HepG2 (cell line): ENCODE data around the gene PLCB4. TPM values are rescaled to one million over a fixed set of nuclear protein-coding genes. Genes with fewer than 3 reads are reported as not detected.

Source experiments
- CBFB ChIP-seq: sonication (generic); formaldehyde crosslinking; IDR thresholded peaks from 2 replicates; pipeline ENCODE4 v1.4.0; 2020; ENCODE audit warnings: missing genetic modification reagents
- CHD4 ChIP-seq: fragments of 200-600 bp; sonication (generic); IDR thresholded peaks from 2 replicates; pipeline ENCODE4 v1.7.0; 2017; ENCODE audit warnings: mild to moderate bottlenecking, low read length, borderline replicate concordance
- LCORL ChIP-seq, 2 experiments: fragments of 450-650 bp in 1 of 2; sonication (generic) in 1 of 2; formaldehyde crosslinking in 1 of 2; IDR thresholded peaks; 2 replicates each; pipeline versions ENCODE4 v1.5.0 to v1.6.1; 2017 to 2020; ENCODE audit warnings: antibody characterized with exemption in 1 of 2, missing genetic modification reagents in 1 of 2
- MAZ ChIP-seq, 2 experiments: sonication (generic) in 1 of 2; formaldehyde crosslinking in 1 of 2; IDR thresholded peaks; 2 replicates each; pipeline versions ENCODE4 v1.5.0 to v1.6.1; 2012 to 2020; ENCODE audit warnings: low read depth in 2 of 2, mild to moderate bottlenecking in 2 of 2, borderline replicate concordance in 1 of 2, improper control_type of control experiment in 1 of 2, low read length in 1 of 2, missing genetic modification reagents in 1 of 2, moderate library complexity in 1 of 2
- NFIB ChIP-seq: sonication (generic); formaldehyde crosslinking; IDR thresholded peaks from 2 replicates; pipeline ENCODE4 v1.9.0; 2021; ENCODE audit warnings: missing genetic modification reagents, mild to moderate bottlenecking, borderline replicate concordance
- NR2C2 ChIP-seq: sonication (generic); formaldehyde crosslinking; IDR thresholded peaks from 2 replicates; pipeline ENCODE4 v1.4.0; 2020; ENCODE audit warnings: missing genetic modification reagents, mild to moderate bottlenecking, moderate library complexity, borderline replicate concordance
- SOX6 ChIP-seq, 2 experiments: fragments of 450-650 bp in 1 of 2; sonication (generic) in 1 of 2; formaldehyde crosslinking in 1 of 2; IDR thresholded peaks; 2 replicates each; pipeline versions ENCODE4 v1.4.0 to v1.6.1; 2017 to 2020; ENCODE audit warnings: antibody characterized with exemption in 1 of 2, mild to moderate bottlenecking in 1 of 2, missing genetic modification reagents in 1 of 2
- TCF12 ChIP-seq, 2 experiments: fragments of 450-650 bp in 1 of 2; sonication (generic) in 1 of 2; formaldehyde crosslinking in 1 of 2; IDR thresholded peaks; 2 replicates each; pipeline versions ENCODE4 v1.6.1 to v1.8.0; 2017 to 2022; ENCODE audit warnings: antibody characterized with exemption in 1 of 2, mild to moderate bottlenecking in 1 of 2, missing genetic modification reagents in 1 of 2, moderate library complexity in 1 of 2
- U2AF2 ChIP-seq: fragments of 200-400 bp; formaldehyde crosslinking; IDR thresholded peaks from 2 replicates; pipeline ENCODE4 v1.6.1; 2017; ENCODE audit warnings: low read depth, mild to moderate bottlenecking, low read length
- ZNF251 ChIP-seq: sonication (generic); formaldehyde crosslinking; IDR thresholded peaks from 2 replicates; pipeline ENCODE4 v1.9.0; 2021; ENCODE audit warnings: mild to moderate bottlenecking, missing genetic modification reagents
- ZNF274 ChIP-seq: sonication (generic); formaldehyde crosslinking; IDR thresholded peaks from 2 replicates; pipeline ENCODE4 v1.5.1; 2020; ENCODE audit warnings: mild to moderate bottlenecking, missing genetic modification reagents
- ZNF367 ChIP-seq: sonication (generic); formaldehyde crosslinking; IDR thresholded peaks from 2 replicates; pipeline ENCODE4 v1.4.0; 2020; ENCODE audit warnings: missing genetic modification reagents, borderline replicate concordance
- ZNF841 ChIP-seq: sonication (generic); formaldehyde crosslinking; IDR thresholded peaks from 2 replicates; pipeline ENCODE4 v1.8.1; 2023; ENCODE audit warnings: missing genetic modification reagents, borderline replicate concordance
- polyA plus RNA-seq, 8 experiments: library from polyadenylated mRNA; depleted of rRNA in 3 of 8; stranded (reverse) in 7 of 8; unstranded in 1 of 8; fragments of >200 nt; fragmentation: Illumina TruSeq in 4 of 8; extraction: Trizol in 4 of 8; gene quantifications; 2 replicates each; pipeline versions ENCODE4 v1.2.1 to v1.2.3, GENCODE V29; 2011 to 2016; ENCODE audit warnings: low read depth in 4 of 8, missing spikeins in 1 of 8, mixed read lengths in 1 of 8; ENCODE audit not compliant: insufficient read depth in 1 of 8
- total RNA-seq, 5 experiments: library from RNA; depleted of rRNA; stranded (reverse); fragments of >200 nt; fragmentation: Illumina TruSeq; extraction: Trizol; gene quantifications; 2 replicates each; pipeline ENCODE4 v1.2.3, GENCODE V29; 2016; ENCODE audit warnings: low read depth in 1 of 5
- TF ChIP-seq, protein P1 (sequence below): sonication (generic); formaldehyde crosslinking; IDR thresholded peaks from 2 replicates; pipeline ENCODE4 v1.4.0; 2020; ENCODE audit warnings: missing genetic modification reagents, borderline replicate concordance
- TF ChIP-seq, protein P2 (sequence below): IDR thresholded peaks from 2 replicates; pipeline ENCODE4 v1.6.1; 2016; ENCODE audit warnings: missing compliant biosample characterization, missing genetic modification reagents, borderline replicate concordance
- TF ChIP-seq, protein P3 (sequence below): IDR thresholded peaks from 2 replicates; pipeline ENCODE4 v1.6.1; 2012; ENCODE audit warnings: inconsistent platforms
- TF ChIP-seq, protein P4 (sequence below): sonication (generic); formaldehyde crosslinking; IDR thresholded peaks from 2 replicates; pipeline ENCODE4 v1.9.0; 2021; ENCODE audit warnings: missing genetic modification reagents, borderline replicate concordance

Gene PLCB4
- total and polyA plus RNA-seq, 2 of the 13 experiments (the other 11 are each of a cell fraction or from before 2014, with no cell fraction given) = 0.01 TPM; not detected in 1

DNA sequence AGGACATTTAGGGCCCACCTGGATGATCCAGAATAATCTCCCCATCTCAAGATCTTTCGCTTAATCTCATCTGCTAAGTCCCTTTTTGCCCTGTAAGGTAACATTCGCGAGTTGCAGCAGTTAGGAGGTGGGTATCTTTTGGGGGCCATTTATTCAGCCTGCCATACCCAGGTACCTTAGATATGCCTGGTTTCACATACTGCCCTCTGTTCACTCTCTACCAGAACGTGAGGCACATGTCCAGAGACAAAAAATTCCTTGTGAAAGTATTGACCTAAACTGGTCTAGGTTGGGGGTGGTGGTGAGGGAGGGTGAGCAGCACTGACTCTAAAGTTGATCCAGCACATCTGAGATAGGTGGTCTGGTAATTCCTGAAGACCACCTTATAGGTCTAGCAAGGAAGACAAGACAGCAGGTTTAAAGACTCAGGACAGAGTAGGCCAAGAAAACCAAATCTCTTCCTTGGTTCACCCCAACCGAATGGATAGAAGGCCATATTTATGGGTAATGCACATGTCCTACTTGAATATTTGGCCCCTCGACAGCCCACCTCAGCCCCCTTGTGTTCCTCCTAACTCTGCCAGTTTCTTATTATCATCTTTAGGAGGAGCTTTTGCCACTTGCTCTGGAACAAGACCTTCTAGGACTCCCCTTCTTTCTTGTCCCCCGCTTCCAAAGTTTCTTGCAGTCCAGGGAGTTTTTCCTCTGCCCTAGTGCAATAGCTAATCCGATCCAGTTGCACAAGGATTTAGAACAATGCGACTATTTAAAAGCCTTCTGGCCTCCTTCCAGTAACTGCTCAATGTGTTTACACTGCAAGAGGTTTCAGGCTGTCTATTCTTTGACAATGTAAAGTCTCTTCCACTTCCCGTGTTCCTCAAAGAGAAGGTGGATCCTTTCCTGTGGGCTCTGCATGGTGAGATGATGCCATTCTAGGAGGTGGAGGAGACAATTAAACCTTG, 232.5 kb downstream of the PLCB4 start (continued):
- TF ChIP-seq, protein P1, sequence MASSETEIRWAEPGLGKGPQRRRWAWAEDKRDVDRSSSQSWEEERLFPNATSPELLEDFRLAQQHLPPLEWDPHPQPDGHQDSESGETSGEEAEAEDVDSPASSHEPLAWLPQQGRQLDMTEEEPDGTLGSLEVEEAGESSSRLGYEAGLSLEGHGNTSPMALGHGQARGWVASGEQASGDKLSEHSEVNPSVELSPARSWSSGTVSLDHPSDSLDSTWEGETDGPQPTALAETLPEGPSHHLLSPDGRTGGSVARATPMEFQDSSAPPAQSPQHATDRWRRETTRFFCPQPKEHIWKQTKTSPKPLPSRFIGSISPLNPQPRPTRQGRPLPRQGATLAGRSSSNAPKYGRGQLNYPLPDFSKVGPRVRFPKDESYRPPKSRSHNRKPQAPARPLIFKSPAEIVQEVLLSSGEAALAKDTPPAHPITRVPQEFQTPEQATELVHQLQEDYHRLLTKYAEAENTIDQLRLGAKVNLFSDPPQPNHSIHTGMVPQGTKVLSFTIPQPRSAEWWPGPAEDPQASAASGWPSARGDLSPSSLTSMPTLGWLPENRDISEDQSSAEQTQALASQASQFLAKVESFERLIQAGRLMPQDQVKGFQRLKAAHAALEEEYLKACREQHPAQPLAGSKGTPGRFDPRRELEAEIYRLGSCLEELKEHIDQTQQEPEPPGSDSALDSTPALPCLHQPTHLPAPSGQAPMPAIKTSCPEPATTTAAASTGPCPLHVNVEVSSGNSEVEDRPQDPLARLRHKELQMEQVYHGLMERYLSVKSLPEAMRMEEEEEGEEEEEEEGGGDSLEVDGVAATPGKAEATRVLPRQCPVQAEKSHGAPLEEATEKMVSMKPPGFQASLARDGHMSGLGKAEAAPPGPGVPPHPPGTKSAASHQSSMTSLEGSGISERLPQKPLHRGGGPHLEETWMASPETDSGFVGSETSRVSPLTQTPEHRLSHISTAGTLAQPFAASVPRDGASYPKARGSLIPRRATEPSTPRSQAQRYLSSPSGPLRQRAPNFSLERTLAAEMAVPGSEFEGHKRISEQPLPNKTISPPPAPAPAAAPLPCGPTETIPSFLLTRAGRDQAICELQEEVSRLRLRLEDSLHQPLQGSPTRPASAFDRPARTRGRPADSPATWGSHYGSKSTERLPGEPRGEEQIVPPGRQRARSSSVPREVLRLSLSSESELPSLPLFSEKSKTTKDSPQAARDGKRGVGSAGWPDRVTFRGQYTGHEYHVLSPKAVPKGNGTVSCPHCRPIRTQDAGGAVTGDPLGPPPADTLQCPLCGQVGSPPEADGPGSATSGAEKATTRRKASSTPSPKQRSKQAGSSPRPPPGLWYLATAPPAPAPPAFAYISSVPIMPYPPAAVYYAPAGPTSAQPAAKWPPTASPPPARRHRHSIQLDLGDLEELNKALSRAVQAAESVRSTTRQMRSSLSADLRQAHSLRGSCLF (CRISPR knock-in tag) = no peak
- TF ChIP-seq U2AF2 = no peak
- no peak for TF ChIP-seq ZNF367 (CRISPR knock-in tag)
- no peak for TF ChIP-seq ZNF251
- TF ChIP-seq ZNF274 (CRISPR knock-in tag) = no peak
- TF ChIP-seq, protein P2, sequence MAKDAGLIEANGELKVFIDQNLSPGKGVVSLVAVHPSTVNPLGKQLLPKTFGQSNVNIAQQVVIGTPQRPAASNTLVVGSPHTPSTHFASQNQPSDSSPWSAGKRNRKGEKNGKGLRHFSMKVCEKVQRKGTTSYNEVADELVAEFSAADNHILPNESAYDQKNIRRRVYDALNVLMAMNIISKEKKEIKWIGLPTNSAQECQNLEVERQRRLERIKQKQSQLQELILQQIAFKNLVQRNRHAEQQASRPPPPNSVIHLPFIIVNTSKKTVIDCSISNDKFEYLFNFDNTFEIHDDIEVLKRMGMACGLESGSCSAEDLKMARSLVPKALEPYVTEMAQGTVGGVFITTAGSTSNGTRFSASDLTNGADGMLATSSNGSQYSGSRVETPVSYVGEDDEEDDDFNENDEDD (CRISPR knock-in tag) = no peak
- TF ChIP-seq MAZ (IDR thresholded peaks at IDR 0.05; ENCODE audit: borderline replicate concordance, low read depth, low read length) = no peak
- TF ChIP-seq MAZ (CRISPR knock-in tag; IDR thresholded peaks at IDR 0.05; ENCODE audit: low read depth) = no peak
- peak; percentile 58 for TF ChIP-seq NR2C2 (CRISPR knock-in tag)
- peak; percentile 26; the same call in 1 of the 2 replicates for TF ChIP-seq LCORL (IDR thresholded peaks at IDR 0.05)
- no peak for TF ChIP-seq LCORL (CRISPR knock-in tag; IDR thresholded peaks at IDR 0.05)
- TF ChIP-seq CBFB (CRISPR knock-in tag) = 0 out of 2 replicates have a peak, but pooled peaks have one; percentile 36
- TF ChIP-seq NFIB (CRISPR knock-in tag) = no peak
- TF ChIP-seq, protein P3, sequence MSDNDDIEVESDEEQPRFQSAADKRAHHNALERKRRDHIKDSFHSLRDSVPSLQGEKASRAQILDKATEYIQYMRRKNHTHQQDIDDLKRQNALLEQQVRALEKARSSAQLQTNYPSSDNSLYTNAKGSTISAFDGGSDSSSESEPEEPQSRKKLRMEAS = no peak
- TF ChIP-seq, protein P4, sequence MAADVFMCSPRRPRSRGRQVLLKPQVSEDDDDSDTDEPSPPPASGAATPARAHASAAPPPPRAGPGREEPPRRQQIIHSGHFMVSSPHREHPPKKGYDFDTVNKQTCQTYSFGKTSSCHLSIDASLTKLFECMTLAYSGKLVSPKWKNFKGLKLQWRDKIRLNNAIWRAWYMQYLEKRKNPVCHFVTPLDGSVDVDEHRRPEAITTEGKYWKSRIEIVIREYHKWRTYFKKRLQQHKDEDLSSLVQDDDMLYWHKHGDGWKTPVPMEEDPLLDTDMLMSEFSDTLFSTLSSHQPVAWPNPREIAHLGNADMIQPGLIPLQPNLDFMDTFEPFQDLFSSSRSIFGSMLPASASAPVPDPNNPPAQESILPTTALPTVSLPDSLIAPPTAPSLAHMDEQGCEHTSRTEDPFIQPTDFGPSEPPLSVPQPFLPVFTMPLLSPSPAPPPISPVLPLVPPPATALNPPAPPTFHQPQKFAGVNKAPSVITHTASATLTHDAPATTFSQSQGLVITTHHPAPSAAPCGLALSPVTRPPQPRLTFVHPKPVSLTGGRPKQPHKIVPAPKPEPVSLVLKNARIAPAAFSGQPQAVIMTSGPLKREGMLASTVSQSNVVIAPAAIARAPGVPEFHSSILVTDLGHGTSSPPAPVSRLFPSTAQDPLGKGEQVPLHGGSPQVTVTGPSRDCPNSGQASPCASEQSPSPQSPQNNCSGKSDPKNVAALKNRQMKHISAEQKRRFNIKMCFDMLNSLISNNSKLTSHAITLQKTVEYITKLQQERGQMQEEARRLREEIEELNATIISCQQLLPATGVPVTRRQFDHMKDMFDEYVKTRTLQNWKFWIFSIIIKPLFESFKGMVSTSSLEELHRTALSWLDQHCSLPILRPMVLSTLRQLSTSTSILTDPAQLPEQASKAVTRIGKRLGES = no peak
- TF ChIP-seq ZNF841 = no peak
- no peak for TF ChIP-seq SOX6 (IDR thresholded peaks at IDR 0.05)
- peak; percentile 99 for TF ChIP-seq SOX6 (CRISPR knock-in tag; IDR thresholded peaks at IDR 0.05)
- peak; percentile 65; the same call in 1 of the 2 replicates for TF ChIP-seq CHD4
- TF ChIP-seq TCF12 (IDR thresholded peaks at IDR 0.05) = no peak
- no peak for TF ChIP-seq TCF12 (CRISPR knock-in tag; IDR thresholded peaks at IDR 0.05)
